Lower leg skin (tissue), 3 donors: ENCODE results near the gene FAM210B.
"Not testable (repeated sequence)": the region's sequence is repeated elsewhere in the genome, so short reads cannot be mapped to it uniquely, and the experiment has no call there.

Source experiments
- POLR2A ChIP-seq, 2 donors: fragments of 450-650 bp; IDR thresholded peaks; one replicate each; pipeline ENCODE4 v1.6.1; 2016 to 2017; ENCODE audit warnings: antibody characterized with exemption in 2 of 2, mild to moderate bottlenecking in 1 of 2, moderate library complexity in 1 of 2
- TF ChIP-seq, protein P1 (sequence below), 3 donors: fragments of 450-650 bp; IDR thresholded peaks; one replicate each; pipeline ENCODE4 v1.5.1; 2016; ENCODE audit warnings: antibody characterized with exemption in 3 of 3, mild to moderate bottlenecking in 3 of 3, moderate library complexity in 2 of 3

DNA sequence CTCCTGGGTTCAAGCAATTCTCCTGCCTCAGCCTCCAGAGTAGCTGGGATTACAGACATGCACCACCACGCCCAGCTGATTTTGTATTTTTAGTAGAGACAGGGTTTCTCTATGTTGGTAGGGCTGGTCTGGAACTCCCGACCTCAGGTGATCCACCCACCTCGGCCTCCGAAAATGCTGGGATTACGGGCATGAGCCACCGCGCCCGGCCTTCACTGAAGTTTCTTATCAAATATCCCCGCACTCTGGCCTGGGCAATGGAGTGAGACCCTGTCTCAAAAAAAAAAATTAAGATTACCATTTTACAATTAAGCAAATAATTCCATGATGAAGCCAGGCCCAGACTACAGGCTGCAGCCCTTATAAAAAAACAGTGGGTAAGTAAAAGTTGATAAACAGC is 31.6 kb downstream of the FAM210B start:
- TF ChIP-seq, protein P1, sequence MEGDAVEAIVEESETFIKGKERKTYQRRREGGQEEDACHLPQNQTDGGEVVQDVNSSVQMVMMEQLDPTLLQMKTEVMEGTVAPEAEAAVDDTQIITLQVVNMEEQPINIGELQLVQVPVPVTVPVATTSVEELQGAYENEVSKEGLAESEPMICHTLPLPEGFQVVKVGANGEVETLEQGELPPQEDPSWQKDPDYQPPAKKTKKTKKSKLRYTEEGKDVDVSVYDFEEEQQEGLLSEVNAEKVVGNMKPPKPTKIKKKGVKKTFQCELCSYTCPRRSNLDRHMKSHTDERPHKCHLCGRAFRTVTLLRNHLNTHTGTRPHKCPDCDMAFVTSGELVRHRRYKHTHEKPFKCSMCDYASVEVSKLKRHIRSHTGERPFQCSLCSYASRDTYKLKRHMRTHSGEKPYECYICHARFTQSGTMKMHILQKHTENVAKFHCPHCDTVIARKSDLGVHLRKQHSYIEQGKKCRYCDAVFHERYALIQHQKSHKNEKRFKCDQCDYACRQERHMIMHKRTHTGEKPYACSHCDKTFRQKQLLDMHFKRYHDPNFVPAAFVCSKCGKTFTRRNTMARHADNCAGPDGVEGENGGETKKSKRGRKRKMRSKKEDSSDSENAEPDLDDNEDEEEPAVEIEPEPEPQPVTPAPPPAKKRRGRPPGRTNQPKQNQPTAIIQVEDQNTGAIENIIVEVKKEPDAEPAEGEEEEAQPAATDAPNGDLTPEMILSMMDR (IDR thresholded peaks at IDR 0.05), result not testable (repeated sequence)
- TF ChIP-seq POLR2A (IDR thresholded peaks at IDR 0.05), result not testable (repeated sequence)
